ENCODE results near the gene TGIF1. TPM values are rescaled to one million over a fixed set of nuclear protein-coding genes. Genes with fewer than 3 reads are reported as not detected.
A peak's percentile ranks its signal among the peaks of the same experiment; 100 is the strongest.

The TGIF1 gene
- total RNA-seq, 2 experiments from 2014 or later: 54.6 to 55.4 TPM

DNA sequence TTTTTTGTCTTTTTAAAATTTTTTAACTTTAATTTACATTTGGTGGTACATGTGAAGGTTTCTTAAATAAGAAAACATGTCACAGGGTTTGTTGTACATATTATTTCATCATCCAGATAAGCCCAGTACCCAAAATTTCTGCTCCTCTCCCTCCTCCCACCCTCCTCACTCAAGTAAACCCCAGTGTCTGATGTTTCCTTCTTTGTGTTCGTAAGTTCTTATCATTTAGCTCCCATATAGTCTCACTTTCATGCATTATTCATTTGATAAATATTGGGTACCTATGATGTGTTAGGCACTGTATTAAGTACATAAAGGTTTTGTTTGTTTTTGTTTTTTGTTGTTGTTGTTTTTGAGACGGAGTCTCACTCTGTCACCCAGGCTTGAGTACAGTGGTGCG, 5.7 kb upstream of the TGIF1 start:
- H3K27ac ChIP-seq (ENCODE audit: low read depth in 1 of 2, low read length in 2 of 2): no peak overlapping the region
- H3K4me3 Mint-ChIP-seq: no peak overlapping the region
- H3K4me3 ChIP-seq (ENCODE audit: low read length): no peak overlapping the region
- peaks cover 5% of the 10 kb centered on the region for H3K27me3 Mint-ChIP-seq
- peaks cover 12% of the 10 kb centered on the region for H3K4me1 ChIP-seq (ENCODE audit: insufficient read depth, low read length)
- H3K4me1 Mint-ChIP-seq (ENCODE audit: low read depth): peaks cover 27% of the 10 kb centered on the region
- H3K9me3 ChIP-seq (ENCODE audit: control insufficient read depth in 1 of 2, insufficient read depth in 1 of 2, low read length in 2 of 2): no peaks in the 10 kb centered on the region
- intact Hi-C loops (cut with DNase I, micrococcal nuclease): loop anchor here (5.0 to 10.0 kb wide), 2 partner anchors 218 to 479 kb away; no protein-coding TSS in a partner anchor
- ATAC-seq (ENCODE audit: poor library complexity): no peak
- H3K9me3 Mint-ChIP-seq: no peaks in the 10 kb centered on the region
- DNase-seq: no peak
- H3K36me3 Mint-ChIP-seq (ENCODE audit: low read depth): peaks cover 15% of the 10 kb centered on the region
- TF ChIP-seq CTCF (IDR thresholded peaks at IDR 0.05): no peak
- ChIA-PET CTCF (interaction anchor here (1.3 kb wide), 1 partner anchor 57 kb away, joined by 3 read pairs; no protein-coding TSS in a partner anchor), POLR2A (no interaction called here)
- H3K36me3 ChIP-seq (ENCODE audit: insufficient read depth, low read length): no peaks in the 10 kb centered on the region
- no peaks in the 10 kb centered on the region for H3K27me3 ChIP-seq (ENCODE audit: control insufficient read depth in 1 of 2, insufficient read depth in 2 of 2, low read length in 2 of 2)
- H3K27ac Mint-ChIP-seq: no peak overlapping the region

- Histone ChIP-seq H3K27ac (ENCODE audit: low read depth in 1 of 2, low read length in 2 of 2) (no peak overlapping the region), H3K4me3 (ENCODE audit: low read length) (no peak overlapping the region), H3K36me3 (ENCODE audit: insufficient read depth, low read length) (no peaks in the 10 kb centered on the region), H3K4me1 (ENCODE audit: insufficient read depth, low read length) (peaks cover 16% of the 10 kb centered on the region), H3K27me3 (ENCODE audit: control insufficient read depth in 1 of 2, insufficient read depth in 2 of 2, low read length in 2 of 2) (no peaks in the 10 kb centered on the region), H3K9me3 (ENCODE audit: control insufficient read depth in 1 of 2, insufficient read depth in 1 of 2, low read length in 2 of 2) (no peaks in the 10 kb centered on the region)
- ChIA-PET CTCF (interaction anchor here (1.3 to 1.5 kb wide), 2 partner anchors 10 to 58 kb away, joined by 3 to 4 read pairs; no protein-coding TSS in a partner anchor), POLR2A (interaction anchor here (1.4 kb wide), 1 partner anchor 149 kb away, joined by 8 read pairs; no protein-coding TSS in a partner anchor)
- peaks cover 5% of the 10 kb centered on the region for H3K27me3 Mint-ChIP-seq
- H3K4me3 Mint-ChIP-seq: peak overlapping the region; percentile 65
- no peak for TF ChIP-seq CTCF (IDR thresholded peaks at IDR 0.05)
- peak overlapping the region; percentile 65 for H3K27ac Mint-ChIP-seq
- H3K4me1 Mint-ChIP-seq (ENCODE audit: low read depth): peaks cover 31% of the 10 kb centered on the region
- DNase-seq (peak in 3 of 14 experiments; percentile 7 to 39 (median 20)), ATAC-seq (ENCODE audit: poor library complexity) (no peak)
- no peaks in the 10 kb centered on the region for H3K9me3 Mint-ChIP-seq
- intact Hi-C loops (cut with DNase I, micrococcal nuclease): loop anchor here (5.0 to 10.0 kb wide), 4 partner anchors 183 to 788 kb away; partner anchors contain the start of genes MYL12B (in 1 of the 2) and SMCHD1 (in 1 of the 2)
- peaks cover 19% of the 10 kb centered on the region for H3K36me3 Mint-ChIP-seq (ENCODE audit: low read depth)
Observed at GRCh38 chr18:3444954-3445353, 5.0 kb upstream of the TGIF1 start.

- Histone ChIP-seq H3K27me3 (ENCODE audit: control insufficient read depth in 1 of 2, insufficient read depth in 2 of 2, low read length in 2 of 2) (no peaks in the 10 kb centered on the region), H3K9me3 (ENCODE audit: control insufficient read depth in 1 of 2, insufficient read depth in 1 of 2, low read length in 2 of 2) (no peaks in the 10 kb centered on the region), H3K27ac (ENCODE audit: low read depth in 1 of 2, low read length in 2 of 2) (peak overlapping the region; percentile 94 to 98), H3K36me3 (ENCODE audit: insufficient read depth, low read length) (no peaks in the 10 kb centered on the region), H3K4me1 (ENCODE audit: insufficient read depth, low read length) (peaks cover 39% of the 10 kb centered on the region), H3K4me3 (ENCODE audit: low read length) (peak overlapping the region; percentile 90)
- Mint-ChIP-seq H3K4me1 (ENCODE audit: low read depth) (peaks cover 38% of the 10 kb centered on the region), H3K27ac (peak overlapping the region; percentile 99), H3K36me3 (ENCODE audit: low read depth) (peaks cover 32% of the 10 kb centered on the region), H3K27me3 (peaks cover 5% of the 10 kb centered on the region), H3K9me3 (no peaks in the 10 kb centered on the region), H3K4me3 (peak overlapping the region; percentile 95)
- CTCF ChIA-PET: interaction anchor here (0.6 to 3.7 kb wide), 9 partner anchors 8 to 158 kb away, joined by 3 to 17 read pairs (median 4); no protein-coding TSS in a partner anchor
- intact Hi-C loops (cut with DNase I, micrococcal nuclease): loop anchor here (5.0 to 10.0 kb wide), 3 partner anchors 185 to 790 kb away; partner anchors contain the start of genes MYL12B (in 1 of the 2) and SMCHD1 (in 1 of the 2)
- ATAC-seq (ENCODE audit: poor library complexity) (no peak), DNase-seq (peak in 5 of 14 experiments; percentile 11 to 40 (median 18))
- POLR2A ChIA-PET: interaction anchor here (0.6 to 9.4 kb wide), 24 partner anchors 8 to 1848 kb away, joined by 3 to 123 read pairs (median 12); partner anchors contain the start of genes MYL12A, MYL12B and ZBTB14
- TF ChIP-seq CTCF (IDR thresholded peaks at IDR 0.05): no peak
Observed at GRCh38 chr18:3447068-3447894, 2.7 kb upstream of the TGIF1 start.
